ENCODE measurements around the gene DEK.
"Not testable (repeated sequence)": the region's sequence is repeated elsewhere in the genome, so short reads cannot be mapped to it uniquely, and the experiment has no call there.

The DEK gene, protein sequence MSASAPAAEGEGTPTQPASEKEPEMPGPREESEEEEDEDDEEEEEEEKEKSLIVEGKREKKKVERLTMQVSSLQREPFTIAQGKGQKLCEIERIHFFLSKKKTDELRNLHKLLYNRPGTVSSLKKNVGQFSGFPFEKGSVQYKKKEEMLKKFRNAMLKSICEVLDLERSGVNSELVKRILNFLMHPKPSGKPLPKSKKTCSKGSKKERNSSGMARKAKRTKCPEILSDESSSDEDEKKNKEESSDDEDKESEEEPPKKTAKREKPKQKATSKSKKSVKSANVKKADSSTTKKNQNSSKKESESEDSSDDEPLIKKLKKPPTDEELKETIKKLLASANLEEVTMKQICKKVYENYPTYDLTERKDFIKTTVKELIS

DNA sequence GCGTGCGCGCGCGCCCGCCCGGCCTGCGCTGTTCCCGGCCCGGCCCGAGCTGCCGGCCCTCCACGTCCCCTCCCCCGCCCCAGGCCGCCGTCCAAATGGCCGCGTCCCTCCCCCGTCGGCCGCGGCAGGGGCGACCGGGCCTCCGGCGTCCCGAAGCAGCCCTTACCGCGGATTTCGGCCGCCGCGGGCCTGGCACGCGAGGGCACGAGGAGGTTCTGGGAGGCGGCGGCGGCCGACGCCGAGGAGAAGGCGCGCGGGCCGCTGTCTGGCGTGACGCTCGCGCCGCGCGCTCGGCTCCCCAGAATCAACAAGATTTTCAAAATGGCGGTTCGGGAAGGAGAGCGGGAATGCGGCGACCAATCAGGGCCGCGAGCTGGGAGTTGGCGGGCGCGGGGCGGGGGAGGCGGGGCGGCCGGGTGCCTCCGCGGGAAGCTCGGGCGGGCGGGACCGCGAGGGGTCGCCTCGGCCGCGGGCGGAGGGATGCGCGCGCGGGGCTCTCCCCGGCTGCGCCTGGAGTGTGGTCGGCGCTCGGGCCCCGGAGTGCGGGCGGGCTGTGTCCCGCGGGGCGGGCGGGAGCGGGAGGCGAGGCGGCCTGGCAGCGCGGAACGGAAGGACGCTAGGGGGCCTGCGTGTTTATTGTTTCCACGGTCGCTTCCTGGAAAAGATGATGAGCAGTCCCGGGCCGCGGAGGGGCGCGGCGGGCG, at the start of gene DEK:
DEK (minus strand) TSS at position 312 of the 704 bp plus-strand sequence. CDS start 543 bp downstream, outside the sequence.
- DNase-seq = peak; percentile 85

- no peak for DNase-seq
These were observed 48.0 kb upstream of the DEK start for GRCh38 chr6:18312368-18312767.

- DNase-seq = not testable (repeated sequence)
These were observed 45.7 kb upstream of the DEK start for GRCh38 chr6:18310010-18310409.

- no peak for DNase-seq
These were observed 44.7 kb upstream of the DEK start for GRCh38 chr6:18309046-18309445.

- DNase-seq = no peak
These were observed 43.9 kb upstream of the DEK start for GRCh38 chr6:18308070-18308735.

DNA sequence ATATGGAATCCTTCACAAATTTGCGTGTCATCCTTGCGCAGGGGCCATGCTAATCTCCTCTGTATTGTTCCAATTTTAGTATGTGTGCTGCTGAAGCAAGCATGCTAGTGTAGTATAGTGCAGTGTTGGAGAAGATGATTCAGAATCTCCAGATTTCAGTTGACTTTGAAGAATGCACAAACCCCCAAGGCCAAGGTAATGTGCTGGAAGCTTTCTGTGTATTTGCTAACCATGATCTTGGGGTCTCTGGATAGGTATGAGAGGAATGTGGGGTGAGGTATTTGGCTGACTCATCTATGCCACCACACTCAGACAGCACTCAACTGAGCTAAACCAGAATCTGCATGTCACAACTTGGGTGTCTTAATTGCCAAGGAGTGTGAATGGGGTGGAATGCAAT, 42.6 kb upstream of the DEK start:
- no peak for DNase-seq

DNA sequence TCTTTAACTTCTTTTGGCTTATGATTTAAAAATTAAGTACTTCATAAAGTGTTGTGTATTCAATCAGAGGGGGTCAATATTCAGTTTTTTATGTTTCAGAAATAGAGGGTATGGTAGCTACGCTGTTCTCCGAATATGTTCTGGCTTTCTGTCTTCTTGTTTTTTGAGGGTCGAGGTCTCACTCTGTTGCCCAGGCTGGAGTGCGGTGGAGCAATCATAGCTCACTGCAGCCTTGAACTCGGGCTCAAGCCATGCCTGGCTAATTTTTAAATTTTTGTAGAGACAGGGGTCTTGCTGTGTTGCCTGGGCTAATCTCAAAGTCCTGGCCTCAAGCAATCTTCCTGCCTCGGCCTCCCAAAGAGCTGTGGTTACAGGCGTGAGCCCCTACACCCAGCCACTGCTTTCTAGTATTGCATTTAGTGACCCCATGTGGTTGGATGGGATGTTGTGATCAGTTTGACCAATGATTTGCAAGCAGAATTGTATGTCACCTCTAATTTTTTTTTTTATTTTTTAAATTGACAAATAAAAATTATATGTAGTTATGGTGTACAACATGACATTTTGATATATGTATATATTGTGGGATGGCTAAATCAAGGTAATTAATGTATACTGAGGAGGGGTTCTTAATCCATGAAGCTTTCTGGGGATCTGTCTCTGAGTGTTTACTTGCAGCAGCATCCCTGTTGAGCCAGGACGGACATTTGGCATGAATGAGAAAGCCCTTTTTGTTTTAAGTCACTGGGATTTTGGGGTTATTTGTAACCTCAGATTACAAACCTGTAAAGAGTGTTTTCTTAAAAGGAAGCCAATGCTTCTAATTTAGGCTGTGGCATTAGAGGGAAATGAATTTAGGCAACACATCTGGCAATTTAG, 38.5 kb upstream of the DEK start:
- DNase-seq = no peak

DNA sequence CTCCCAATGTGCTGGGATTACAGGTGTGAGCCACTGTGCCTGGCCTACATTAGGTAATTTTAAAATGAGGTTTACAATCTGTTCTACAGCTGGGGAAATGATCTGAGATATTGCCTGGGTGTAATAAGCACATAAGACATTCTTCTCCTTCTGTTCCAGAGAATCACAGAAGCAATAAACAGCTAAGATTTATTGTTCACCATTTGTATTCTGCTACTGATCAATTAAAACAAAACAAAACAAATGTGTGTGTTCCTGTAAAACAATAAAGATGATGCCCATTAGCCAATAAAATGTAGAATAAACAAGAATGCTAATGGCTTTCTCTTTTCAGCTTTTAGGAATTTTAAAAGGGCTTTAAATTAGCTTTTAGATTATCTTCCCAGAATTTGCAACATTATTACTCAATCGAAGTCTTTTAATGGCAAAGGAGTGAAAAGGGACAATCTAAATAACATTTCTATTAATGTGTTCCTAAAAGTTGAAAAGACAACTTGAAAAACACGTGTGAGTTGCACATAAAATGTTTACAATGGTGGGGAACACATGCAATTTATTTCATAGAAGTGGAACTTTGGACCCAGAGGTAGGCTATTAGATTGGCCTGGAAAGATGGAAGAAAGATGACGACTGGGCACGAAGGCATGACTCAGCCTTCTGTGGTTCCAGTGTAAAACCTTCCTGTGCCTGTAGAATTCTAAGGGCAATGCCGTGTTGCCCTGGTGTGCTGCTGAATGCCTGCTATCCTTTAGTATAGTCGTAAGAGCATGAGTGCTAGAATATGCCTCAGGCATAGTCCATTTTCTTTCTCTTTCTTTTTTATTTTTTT, 29.0 kb upstream of the DEK start:
- no peak for DNase-seq

DNA sequence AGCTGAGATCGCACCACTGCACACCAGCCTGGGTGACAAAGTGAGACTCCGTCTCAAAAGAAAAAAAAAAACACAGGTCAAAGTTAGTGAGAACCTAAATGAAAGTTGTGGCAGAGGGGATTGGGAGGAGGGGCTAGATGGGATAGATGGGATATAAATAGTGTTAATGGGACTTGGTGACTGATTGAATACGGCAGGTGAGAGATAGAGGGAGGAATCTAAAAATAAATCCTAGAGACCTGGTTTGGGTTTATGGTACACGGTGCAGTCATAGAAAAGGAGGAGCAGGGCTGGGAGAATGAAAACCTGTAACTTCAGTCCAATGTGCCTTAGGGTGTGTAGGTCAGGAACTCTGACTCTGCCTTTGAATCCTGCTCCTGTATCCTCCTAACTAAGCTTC, 25.0 kb upstream of the DEK start:
- no peak for DNase-seq

DNA sequence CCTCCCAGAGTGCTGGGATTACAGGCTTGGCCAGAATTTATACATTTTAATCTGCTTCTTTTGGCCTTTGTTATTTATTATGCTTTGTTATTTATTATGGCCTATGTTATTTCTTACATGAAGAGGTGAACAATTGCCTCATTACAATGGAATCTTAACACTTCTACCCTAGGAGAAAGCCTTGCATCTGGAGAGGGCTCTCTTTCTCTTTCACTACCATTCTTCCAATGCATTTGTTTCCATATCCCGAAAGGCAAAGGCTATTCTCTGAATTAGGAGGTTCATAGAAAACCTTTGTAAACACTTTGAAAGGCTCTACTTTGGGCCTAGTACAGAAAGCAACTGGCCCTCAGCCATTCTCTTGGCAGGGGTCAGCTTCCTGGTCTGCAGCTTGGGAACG, 19.9 kb upstream of the DEK start:
- no peak for DNase-seq

DNA sequence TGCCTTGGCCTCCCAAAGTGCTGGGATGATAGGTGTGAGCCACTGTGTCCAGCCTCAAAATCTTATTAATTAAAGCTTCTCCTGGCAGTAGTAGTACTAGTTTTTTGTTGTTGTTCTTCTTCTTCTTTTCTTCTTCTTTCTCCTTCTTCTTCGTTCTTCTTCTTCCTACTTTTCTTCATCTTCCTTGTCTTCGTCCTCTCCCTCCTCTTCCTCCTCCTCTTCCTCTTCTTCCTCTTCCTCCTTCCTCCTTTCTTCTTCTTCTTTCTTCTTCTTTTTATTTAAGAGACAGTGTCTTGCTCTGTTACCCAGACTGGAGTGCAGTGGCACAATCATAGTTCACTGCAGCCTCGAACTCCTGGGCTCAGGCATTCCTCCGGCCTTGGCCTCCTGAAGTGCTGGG, 17.2 kb upstream of the DEK start:
- DNase-seq = no peak

GRCh38 chr6:18280084-18280483, 15.8 kb upstream of the DEK start:
- no peak for DNase-seq

- DNase-seq = no peak
These were observed 15.1 kb upstream of the DEK start for GRCh38 chr6:18279422-18279821.

- DNase-seq = no peak
These were observed 13.1 kb upstream of the DEK start for GRCh38 chr6:18277237-18278006.

- DNase-seq = no peak
These were observed 12.4 kb upstream of the DEK start for GRCh38 chr6:18276610-18277236.

GRCh38 chr6:18270216-18270615, 5.9 kb upstream of the DEK start:
- no peak for DNase-seq

DNA sequence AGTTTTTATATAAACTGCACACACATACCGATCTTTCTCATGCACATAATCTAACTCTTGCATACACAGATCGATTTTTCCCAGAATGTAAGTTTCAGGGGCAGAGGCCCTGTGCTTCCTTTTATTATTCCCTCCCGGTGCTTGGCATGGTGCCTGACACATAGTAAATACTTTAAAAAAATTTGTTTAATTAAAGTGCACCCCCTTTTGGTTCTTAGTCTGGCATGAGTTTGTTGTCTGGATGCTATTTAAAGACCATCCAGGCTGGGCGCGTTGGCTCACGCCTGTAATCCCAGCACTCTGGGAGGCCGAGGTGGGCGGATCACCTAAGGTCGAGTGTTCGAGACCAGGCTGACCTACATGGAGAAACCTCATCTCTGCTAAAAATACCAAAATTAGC, 5.4 kb upstream of the DEK start:
- DNase-seq = no peak

DNA sequence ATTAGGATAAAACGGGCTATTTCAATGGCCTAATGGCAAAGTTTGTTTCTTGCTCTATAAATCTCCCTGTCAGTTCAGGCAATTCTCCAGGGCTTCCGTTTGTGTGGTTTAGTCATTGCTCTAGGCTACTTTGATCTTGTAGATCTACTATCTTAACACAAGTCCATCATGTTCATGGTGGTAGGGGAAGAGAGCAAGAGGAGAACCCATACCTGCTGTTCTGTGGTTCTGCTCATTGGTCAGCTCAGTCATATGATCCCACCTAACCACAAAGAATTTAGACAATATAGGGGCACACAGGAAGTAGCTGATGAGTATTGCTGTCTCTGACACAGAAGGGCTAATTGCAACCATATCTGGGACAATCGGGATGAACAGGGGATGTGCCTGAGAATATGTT, 4.9 kb upstream of the DEK start:
- no peak for DNase-seq

DNA sequence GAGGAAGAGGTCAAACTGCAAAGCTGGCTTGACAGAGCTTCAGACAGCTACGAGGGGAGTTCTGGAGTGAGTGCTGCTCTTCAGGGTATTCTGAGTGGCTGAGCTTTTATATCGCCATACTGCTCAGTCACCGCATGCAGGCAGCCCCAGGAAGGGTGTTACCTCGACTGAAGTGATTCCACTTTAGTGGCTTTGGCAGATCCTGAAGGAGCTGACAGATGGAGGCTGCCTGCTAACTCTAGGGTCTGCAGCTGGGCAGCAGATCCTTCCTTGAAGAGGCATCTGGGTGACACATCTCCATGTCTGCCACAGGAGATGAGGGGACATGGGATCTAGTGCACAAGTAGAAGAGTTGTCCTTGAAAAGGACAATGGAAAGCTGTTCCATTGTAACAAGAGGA, 3.7 kb upstream of the DEK start:
- DNase-seq = no peak

- no peak for DNase-seq
These were observed 2.2 kb upstream of the DEK start for GRCh38 chr6:18266523-18266912.

Data from activated naive CD4-positive, alpha-beta T cell treated with Interleukin-2 at 50 U/mL for 16 hours (primary cell).